GM18499 (cell line): ENCODE results near the gene ADGRG6.

Experiments
- ATAC-seq: cut with Tn5 transposase; IDR thresholded peaks from one replicate; pipeline ENCODE4 v1.9.1; 2021; ENCODE audit warnings: moderate number of reproducible peaks; ENCODE audit not compliant: insufficient read depth, unreplicated experiment

Gene ADGRG6

DNA sequence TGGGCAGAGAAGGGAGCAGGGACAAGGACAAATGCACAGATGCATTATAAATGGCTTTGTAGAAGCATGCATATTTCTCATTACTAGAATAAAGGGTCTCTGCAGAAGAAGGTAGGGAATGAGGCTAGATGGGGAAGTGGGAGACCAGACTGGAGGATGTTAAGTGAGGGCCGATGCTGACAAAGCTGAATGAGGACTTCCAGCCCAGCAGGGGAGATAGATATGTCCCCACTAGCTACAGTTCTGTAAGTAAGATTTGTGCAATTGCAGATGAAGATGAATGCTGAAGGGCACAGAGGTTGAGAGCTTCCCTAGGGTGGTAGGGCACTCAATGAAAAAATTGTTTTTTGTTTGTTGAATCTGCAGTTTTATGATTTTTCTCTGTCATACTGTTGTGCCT is 16.9 kb downstream of the ADGRG6 start:
- no peak for ATAC-seq

DNA sequence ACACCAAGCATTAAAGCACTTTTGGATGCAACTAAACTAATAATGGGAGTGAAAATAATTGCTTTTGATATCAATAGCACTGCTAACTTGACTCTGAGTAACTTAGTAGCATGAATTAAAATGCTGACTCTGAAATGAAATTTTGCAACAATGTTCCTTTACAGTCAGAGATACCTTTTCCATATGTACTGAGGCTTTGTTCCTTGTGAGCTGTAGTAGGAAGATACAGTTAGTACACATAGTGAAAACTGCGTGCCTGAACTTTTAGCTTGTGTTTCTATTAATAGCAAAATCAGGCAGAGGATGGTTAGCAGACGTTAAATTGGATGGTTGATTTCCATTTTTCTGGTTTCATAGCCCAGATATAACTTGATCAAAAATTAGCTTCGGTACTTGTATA is 18.6 kb downstream of the ADGRG6 start:
- no peak for ATAC-seq

DNA sequence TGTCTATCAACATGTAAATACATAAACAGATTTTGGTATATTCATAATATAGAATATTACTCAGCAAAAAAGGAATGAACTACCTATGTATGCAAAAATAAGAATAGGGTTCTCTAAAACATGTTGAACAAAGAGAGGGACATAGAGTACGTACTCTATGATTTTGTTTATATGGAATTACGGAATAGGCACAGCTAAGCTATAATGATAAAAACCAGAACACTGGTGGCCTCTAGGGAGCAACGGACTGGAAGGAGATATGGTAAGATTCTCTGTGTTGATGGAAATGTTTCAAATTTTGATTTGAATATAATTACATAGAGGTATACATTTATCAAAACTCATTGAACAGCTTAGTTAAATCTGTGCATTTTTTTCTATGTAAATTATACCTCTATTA is 19.6 kb downstream of the ADGRG6 start:
- ATAC-seq = no peak

DNA sequence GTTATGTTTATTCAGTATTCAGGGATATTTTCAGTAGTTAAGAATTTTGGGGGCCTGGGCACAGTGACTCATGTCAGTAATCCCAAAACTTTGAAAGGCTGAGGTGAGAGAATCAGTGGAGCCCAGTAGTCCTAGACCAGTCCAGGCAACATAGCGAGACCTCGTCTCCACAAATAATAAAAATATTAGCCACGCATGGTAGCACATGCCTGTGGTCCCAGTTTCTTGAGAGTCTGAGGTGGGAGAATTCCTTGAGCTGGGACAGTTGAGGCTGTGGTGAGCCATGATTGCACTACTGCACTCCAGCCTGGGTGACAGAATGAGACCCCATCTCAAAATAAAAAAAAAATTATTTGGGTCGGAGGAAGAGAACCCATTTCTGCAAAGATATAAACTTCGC is 20.3 kb downstream of the ADGRG6 start:
- no peak for ATAC-seq

GRCh38 chr6:142322504-142323198 is 20.8 kb downstream of the ADGRG6 start:
- no peak for ATAC-seq

GRCh38 chr6:142323377-142323776 is 21.6 kb downstream of the ADGRG6 start:
- no peak for ATAC-seq

GRCh38 chr6:142324111-142324510 is 22.3 kb downstream of the ADGRG6 start:
- no peak for ATAC-seq

- ATAC-seq = no peak
These were observed 23.3 kb downstream of the ADGRG6 start for GRCh38 chr6:142325111-142325510.

DNA sequence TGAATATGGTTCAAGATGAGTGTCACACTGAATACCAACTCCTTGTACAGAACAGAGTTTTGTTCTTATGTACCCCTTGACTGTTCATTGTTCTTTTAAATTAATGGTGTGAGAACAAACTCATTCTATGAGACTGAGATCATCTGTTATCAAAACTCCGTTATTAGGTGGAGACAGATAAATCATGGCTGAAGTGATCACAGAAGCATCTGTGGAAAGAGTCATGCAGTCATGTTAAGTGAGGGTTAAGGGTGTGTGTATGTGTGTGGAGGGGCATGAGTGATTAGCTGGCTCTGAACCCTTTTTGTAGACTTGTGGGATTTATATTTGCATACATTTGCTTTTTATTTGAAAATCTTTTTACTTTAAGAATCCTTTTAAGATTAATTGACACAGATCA is 24.7 kb downstream of the ADGRG6 start:
- no peak for ATAC-seq

- ATAC-seq = no peak
These were observed 26.3 kb downstream of the ADGRG6 start for GRCh38 chr6:142328070-142328469.

- ATAC-seq = no peak
These were observed 27.8 kb downstream of the ADGRG6 start for GRCh38 chr6:142329486-142330113.

- ATAC-seq = no peak
These were observed 29.3 kb downstream of the ADGRG6 start for GRCh38 chr6:142331075-142331551.

GRCh38 chr6:142331601-142332000 is 29.8 kb downstream of the ADGRG6 start:
- ATAC-seq = no peak

DNA sequence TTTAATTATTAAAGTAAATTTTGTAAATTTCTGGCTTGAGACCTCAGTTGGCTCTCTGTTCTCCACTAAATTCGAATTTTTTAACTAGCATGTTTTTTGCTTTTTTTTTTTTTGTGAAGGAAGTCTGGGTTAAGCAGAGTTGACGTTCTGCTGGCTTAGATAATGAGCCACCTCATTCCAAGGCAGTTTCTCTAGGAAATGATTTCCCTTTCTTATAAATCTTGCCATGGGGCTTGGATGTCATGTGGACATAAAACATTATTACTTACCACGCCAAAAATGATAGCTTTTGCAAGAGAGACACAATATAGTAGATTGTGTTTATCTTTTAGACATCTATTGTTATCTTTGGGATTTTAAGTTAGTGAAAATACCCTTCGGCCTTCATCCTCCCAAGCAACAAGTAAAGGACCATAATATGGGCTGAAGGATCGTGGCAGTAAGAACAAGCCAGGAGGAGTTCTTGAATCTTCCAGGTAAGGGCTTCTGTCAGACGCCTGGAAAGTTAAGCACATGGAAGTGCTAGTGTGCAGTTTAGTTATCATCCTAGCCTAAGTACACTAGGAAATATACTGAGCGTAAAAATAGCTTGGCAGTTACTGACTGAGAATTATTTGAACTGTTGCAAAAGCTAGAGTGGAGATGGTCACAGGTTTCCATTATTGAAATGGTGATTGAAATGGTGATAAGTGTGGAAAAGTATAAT is 30.7 kb downstream of the ADGRG6 start:
- no peak for ATAC-seq

DNA sequence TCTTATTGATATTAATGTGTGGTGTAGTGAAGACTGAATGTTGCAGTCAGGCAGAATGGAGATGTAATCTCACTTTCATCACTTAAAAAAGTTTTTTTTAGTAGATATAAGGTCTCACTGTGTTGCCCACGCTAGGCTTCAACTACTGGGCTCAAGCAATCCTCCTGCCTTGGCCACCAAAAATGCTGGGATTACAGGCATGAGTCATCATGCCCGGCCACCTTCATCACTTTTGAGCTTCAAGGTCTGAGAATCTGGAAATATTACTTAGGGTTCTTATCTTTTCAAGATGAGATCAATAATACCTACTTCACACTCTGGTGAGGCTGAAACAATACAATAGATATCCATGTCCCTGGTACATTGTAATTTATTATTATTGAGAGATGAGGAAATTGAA is 31.6 kb downstream of the ADGRG6 start:
- no peak for ATAC-seq

DNA sequence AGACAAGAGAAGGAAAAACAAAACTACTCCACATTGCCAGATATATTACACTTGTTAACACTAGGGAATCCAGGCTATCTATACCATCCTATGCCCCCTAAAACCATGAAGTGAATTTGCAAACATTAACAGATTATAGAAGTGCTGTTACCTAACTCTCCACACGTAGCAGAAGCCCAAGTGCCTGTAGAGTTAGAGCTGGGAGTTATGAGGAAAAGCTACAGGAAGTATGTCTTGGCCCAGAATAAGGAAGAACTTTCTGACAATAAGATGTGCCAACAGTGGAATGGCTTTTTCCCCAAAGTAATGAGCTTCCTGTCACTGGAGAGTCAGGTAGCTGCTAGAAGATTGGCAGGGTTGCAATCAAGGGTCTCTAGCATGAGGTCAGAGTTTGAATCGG is 32.5 kb downstream of the ADGRG6 start:
- ATAC-seq = no peak

GRCh38 chr6:142335415-142335814 is 33.6 kb downstream of the ADGRG6 start:
- ATAC-seq = no peak

DNA sequence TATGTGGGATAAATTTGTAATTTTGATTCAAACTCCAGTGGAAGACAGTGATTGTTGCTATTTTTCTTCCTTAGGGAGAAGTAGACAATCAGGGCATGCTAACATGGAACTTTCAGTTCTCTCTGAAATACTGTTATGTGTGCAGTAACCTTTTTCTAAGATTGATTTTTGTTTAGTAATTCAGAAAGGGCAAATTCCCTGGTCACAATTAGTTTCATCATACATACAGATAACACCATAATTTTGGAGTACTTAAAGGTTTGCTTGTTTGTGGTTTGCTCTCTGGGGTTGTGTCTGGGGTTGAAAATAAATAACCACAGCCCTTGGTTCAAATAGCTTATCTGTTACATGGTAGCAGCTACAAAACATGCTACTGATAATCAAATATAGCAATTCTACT is 34.4 kb downstream of the ADGRG6 start:
- no peak for ATAC-seq

DNA sequence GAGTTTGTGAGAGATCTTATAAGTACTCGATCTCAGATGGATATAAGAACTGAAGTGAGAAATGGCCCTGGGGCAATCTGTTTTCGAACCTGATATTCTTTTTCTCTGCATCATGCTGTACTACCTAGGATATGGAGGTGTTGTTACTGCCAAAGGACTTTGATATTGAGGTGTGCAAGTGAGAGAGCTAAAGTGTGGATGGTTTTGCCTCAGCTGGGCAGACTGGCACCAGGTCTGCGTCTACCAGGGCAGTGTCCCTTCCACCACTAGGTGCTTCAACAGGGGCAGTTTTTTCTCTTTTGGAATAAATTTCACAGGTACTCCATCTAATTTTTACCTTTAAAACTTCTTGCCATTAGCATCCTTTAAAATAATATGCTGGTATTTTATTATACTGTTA is 35.0 kb downstream of the ADGRG6 start:
- ATAC-seq = no peak

DNA sequence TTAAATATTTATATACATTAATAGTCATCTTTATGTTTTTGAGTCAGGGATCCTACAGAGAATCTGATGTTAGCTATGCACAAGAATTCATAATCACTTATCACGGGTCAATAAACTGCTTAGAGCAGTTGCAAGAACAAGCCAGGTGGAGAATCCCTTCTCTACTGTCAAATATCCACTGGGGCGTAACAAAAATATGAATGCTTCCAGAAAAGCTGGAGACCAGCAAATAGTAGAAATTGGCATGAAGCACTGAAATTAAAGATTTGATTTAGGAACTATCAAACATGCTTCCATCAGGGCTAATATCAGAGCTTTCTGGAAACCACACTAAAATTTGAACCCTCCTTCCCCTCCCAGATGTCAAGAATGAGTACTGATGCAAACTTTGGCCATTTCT is 37.3 kb downstream of the ADGRG6 start:
- no peak for ATAC-seq

DNA sequence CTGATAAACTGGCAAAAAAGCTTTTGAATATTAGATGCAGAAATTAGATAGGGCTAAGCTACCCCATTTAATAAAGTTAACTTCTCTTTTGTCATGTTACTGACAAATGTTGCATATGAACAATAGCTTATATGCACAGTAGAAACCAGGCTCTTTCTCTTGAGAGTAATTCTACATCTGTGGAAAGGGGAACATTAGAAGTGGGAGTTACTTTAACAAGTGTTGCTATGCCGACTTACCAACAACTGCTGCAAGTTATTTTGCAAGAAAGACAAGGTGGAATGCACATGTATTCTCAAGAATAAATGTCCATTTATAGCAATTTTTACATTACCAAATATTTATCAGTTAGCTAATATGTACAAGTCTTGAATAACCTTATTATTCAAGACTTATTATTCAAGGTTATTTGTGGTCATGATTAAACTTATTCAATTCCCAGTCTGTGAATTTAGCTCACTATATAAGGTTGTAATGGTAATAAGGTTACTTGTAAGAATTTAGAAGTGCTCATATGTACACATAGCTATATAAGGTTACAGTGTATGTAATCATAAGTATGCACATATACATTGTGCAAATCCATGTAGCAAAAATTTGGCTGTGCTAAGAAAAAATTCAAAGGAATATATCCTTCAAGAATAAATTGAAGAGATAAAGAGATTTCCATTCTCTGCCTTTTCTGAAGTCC is 38.3 kb downstream of the ADGRG6 start:
- ATAC-seq = no peak
